ENCODE measurements around the gene FAM24B.

Gene FAM24B

DNA sequence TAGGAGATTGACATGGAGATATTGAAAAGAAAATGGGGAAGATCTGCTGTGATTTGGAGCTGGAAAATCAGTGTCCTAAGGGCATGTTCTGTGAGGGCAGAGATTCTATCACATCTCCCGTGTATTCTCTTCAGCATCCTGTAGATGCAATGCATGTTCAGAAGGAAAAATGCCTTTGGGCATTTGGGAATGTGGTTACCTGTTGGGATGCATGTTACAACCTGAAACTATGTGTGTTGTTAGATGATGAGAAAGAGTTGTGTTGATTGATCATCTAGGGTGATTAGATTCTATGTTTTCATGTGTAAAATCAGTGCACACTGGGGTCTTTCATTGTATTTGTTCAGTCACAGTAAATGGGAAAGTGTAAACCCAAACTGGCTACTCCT is 48.4 kb downstream of the FAM24B start:
- Mint-ChIP-seq H3K4me3 (no peak overlapping the region), H3K4me1 (no peaks in the 10 kb centered on the region), H3K36me3 (ENCODE audit: insufficient read depth) (peaks cover 21% of the 10 kb centered on the region), H3K27ac (ENCODE audit: low read depth) (no peak overlapping the region), H3K9me3 (no peaks in the 10 kb centered on the region), H3K27me3 (peaks cover under 1% of the 10 kb centered on the region)
- DNase-seq (ENCODE audit: low spot score in 2 of 2) (no peak), ATAC-seq (replicated peaks; ENCODE audit: extremely low read depth, poor library complexity, severe bottlenecking) (no peak)

DNA sequence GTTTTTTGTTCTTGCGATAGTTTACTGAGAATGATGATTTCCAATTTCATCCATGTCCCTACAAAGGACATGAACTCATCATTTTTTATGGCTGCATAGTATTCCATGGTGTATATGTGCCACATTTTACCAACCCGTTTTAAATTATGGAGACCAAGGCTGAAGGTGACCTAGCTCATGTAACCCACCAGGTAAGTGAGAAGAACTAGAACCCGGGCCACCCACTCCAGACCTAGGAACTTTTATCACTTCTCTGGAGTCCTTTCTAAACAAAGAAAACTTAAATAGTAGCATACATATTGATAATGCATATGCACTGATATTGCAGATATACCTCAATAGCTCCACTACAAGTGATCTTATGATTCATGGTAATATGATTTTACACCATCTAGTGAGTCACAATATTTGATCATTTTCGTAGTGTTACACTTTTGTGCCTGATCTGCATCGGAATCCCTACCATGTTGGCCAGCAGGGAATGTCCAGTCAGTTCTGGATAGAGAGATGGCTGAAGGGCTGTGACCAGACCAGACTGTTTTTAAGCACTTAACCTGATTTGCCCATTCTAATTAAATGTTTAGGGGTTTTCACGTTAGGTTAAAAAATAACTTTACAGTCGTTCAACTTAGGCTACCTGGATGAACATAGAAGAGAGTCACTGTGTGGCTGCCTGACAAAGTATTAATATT is 49.0 kb downstream of the FAM24B start:
- H3K36me3 Mint-ChIP-seq (ENCODE audit: insufficient read depth), result peaks cover 21% of the 10 kb centered on the region
- H3K4me1 Mint-ChIP-seq, result no peaks in the 10 kb centered on the region
- no peaks in the 10 kb centered on the region for H3K9me3 Mint-ChIP-seq
- no peak overlapping the region for H3K4me3 Mint-ChIP-seq
- DNase-seq (ENCODE audit: low spot score in 2 of 2) (no peak), ATAC-seq (replicated peaks; ENCODE audit: extremely low read depth, poor library complexity, severe bottlenecking) (no peak)
- peaks cover 6% of the 10 kb centered on the region for H3K27me3 Mint-ChIP-seq
- H3K27ac Mint-ChIP-seq (ENCODE audit: low read depth), result no peak overlapping the region

DNA sequence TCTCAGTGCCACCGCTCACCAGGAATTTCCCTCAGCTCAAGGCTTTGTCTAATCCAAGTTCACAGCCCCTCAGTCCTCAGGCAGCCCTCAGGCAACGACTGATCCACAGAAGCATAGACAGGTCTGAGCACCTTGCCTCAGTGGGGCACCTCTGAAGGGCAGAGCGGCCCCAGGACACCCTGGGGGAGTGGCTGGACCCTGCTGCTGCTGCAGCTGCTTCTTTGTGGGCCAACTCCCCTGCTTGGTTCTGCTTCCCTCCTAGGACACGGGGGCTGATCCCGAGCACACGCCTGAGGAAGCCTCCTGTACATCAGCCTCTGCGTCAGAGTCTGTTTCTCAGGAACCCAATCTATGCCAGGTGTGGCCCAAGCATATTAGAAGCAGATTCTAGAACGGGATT is 49.9 kb downstream of the FAM24B start:
- peaks cover 16% of the 10 kb centered on the region for H3K27me3 Mint-ChIP-seq
- no peak for ATAC-seq (replicated peaks; ENCODE audit: extremely low read depth, poor library complexity, severe bottlenecking)
- H3K9me3 Mint-ChIP-seq, result no peaks in the 10 kb centered on the region
- DNase-seq (ENCODE audit: low spot score in 2 of 2), result no peak
- peaks cover 19% of the 10 kb centered on the region for H3K36me3 Mint-ChIP-seq (ENCODE audit: insufficient read depth)
- H3K27ac Mint-ChIP-seq (ENCODE audit: low read depth), result no peak overlapping the region
- no peaks in the 10 kb centered on the region for H3K4me1 Mint-ChIP-seq
- no peak overlapping the region for H3K4me3 Mint-ChIP-seq

DNA sequence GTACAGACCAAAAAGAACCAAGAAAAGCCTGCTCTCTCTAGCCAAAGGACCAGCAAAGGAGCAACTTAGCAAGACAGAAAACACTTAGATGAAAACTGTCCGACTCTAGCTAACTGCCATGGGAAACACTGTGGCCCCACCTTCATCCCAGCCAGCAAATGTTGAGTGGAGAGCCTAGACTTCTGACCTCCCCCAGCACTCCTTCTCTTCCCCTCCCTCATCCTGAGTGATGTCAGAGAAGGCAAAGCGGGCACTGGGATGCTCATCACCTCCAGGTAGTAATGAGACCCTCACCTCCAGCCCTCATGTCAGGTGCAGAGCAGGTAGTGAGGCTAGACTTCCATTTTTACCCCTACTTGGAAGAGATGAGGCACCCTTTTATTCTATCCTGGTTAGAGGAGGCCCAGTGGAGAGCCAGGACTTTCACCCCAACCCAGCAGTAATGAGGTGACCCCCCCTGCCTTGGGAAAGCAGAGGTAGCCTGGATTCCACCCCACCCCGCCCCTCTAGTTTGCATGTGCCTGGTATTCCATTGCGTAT is 50.6 kb downstream of the FAM24B start:
- ATAC-seq (replicated peaks; ENCODE audit: extremely low read depth, poor library complexity, severe bottlenecking), result no peak
- no peaks in the 10 kb centered on the region for H3K4me1 Mint-ChIP-seq
- no peak overlapping the region for H3K27ac Mint-ChIP-seq (ENCODE audit: low read depth)

DNA sequence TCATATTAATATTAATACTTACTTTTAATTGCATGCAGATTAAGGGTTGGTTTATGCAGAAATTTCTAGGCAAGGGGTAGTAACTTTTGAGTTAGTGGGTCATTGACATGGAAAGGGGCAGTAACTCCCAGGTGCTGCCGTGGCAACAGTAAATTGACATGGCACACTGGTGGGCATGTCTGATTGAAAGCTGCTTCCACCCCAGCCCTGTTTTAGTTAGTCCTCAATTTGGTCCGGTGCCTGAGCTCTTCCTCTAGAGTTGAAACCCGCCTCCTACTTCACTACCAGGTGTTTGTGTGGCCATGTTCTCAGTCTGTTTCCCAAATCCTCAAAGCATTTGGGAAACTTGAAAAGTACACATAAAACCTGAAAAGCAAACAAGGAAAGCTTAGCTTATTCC is 52.1 kb downstream of the FAM24B start:
- DNase-seq (ENCODE audit: low spot score in 2 of 2) (no peak), ATAC-seq (replicated peaks; ENCODE audit: extremely low read depth, poor library complexity, severe bottlenecking) (no peak)
- Mint-ChIP-seq H3K27me3 (peaks cover 37% of the 10 kb centered on the region), H3K9me3 (no peaks in the 10 kb centered on the region), H3K4me1 (no peaks in the 10 kb centered on the region), H3K4me3 (no peak overlapping the region), H3K27ac (ENCODE audit: low read depth) (no peak overlapping the region), H3K36me3 (ENCODE audit: insufficient read depth) (peaks cover 11% of the 10 kb centered on the region)

More for the DNA sequence above, 50.6 kb downstream of the FAM24B start:
- no peak for DNase-seq (ENCODE audit: low spot score in 2 of 2)
- Mint-ChIP-seq H3K27me3 (peaks cover 22% of the 10 kb centered on the region), H3K9me3 (no peaks in the 10 kb centered on the region), H3K36me3 (ENCODE audit: insufficient read depth) (peaks cover 16% of the 10 kb centered on the region), H3K4me3 (no peak overlapping the region)

DNA sequence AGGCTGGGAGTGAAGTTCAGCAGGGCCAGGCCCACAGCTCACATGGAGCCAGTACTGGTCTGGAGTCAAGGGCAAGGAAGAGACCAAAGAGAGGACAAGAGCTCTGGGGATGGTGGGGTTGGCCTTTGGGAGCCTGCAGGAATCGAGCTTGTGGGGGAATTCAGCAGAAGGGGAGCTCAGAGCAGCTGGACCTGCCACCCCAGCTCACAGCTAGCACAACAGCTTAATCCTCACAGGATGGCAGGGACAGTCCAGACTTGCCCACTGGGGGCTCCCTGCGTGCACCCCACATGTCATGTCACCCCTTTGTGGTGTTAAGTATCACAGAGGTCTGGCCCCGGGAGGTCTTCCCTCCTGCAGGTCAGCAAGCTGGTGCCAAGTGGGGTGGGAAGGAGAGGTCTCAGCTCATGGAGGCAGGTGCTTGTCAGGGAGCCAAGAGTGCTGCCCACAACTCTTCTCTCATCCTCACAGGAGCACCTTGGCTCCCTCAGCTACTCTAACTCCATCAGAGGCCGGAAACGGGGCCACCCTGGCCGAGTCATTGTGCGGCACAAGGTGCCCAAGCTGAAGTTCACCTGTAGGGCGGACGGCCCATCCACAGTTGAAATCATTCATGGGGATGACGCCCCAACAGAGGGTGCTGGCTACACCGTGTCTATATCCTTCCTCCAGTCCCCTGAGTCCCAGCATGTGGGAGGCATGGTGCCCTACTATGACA is 56.2 kb downstream of the FAM24B start:
- Mint-ChIP-seq H3K4me3 (no peak overlapping the region), H3K27ac (ENCODE audit: low read depth) (no peak overlapping the region), H3K36me3 (ENCODE audit: insufficient read depth) (no peaks in the 10 kb centered on the region), H3K4me1 (no peaks in the 10 kb centered on the region), H3K27me3 (peaks cover 77% of the 10 kb centered on the region), H3K9me3 (no peaks in the 10 kb centered on the region)
- no peak for DNase-seq (ENCODE audit: low spot score in 2 of 2)
- ATAC-seq (replicated peaks; ENCODE audit: extremely low read depth, poor library complexity, severe bottlenecking), result no peak

DNA sequence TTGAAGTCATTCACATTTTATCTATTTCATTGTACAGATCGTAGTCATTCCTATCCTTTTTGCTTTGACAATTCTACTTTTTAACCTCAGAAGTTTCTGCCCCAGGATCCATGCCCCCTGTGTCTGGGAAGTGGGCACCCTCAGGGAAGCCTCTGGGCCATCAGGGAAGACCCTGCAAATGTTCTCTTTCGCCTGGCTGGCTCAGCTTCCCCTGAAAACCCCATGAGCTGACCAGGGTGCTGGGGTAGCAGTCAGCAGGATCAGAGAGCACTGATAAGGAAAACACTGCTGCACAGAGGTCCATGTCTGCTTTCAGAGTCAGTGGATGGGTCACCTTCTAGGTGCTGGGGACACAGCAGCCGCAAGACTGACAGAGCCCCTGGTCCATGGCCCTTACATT is 57.6 kb downstream of the FAM24B start:
- no peak overlapping the region for H3K27ac Mint-ChIP-seq (ENCODE audit: low read depth)
- ATAC-seq (replicated peaks; ENCODE audit: extremely low read depth, poor library complexity, severe bottlenecking), result no peak
- H3K27me3 Mint-ChIP-seq, result peaks cover 90% of the 10 kb centered on the region

DNA sequence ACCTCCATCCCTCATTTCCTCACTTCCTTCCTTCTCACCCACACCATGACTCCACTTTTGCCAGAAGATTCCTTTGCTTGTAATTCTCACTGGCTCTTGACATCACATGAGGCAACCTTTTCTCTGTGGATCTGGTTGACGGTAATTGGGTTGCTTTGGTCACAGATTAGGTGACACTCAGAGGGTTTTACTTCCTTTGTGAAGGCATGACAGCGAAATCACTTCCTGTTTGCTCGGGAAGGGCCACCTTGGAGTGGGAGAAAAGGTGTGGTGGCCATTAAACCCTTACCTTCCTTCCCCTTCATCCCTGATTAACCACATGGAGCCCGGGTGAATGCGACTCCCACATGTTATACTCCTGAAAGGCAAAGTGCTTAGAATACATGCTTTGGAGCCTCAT is 63.9 kb downstream of the FAM24B start:
- Mint-ChIP-seq H3K27ac (ENCODE audit: low read depth) (no peak overlapping the region), H3K9me3 (no peaks in the 10 kb centered on the region), H3K4me3 (no peak overlapping the region), H3K4me1 (no peaks in the 10 kb centered on the region), H3K27me3 (peaks cover 64% of the 10 kb centered on the region), H3K36me3 (ENCODE audit: insufficient read depth) (no peaks in the 10 kb centered on the region)
- DNase-seq (ENCODE audit: low spot score in 2 of 2) (no peak), ATAC-seq (replicated peaks; ENCODE audit: extremely low read depth, poor library complexity, severe bottlenecking) (no peak)

More for the DNA sequence above, 57.6 kb downstream of the FAM24B start:
- H3K36me3 Mint-ChIP-seq (ENCODE audit: insufficient read depth), result no peaks in the 10 kb centered on the region
- no peaks in the 10 kb centered on the region for H3K4me1 Mint-ChIP-seq
- DNase-seq (ENCODE audit: low spot score in 2 of 2), result no peak
- no peaks in the 10 kb centered on the region for H3K9me3 Mint-ChIP-seq
- H3K4me3 Mint-ChIP-seq, result no peak overlapping the region

DNA sequence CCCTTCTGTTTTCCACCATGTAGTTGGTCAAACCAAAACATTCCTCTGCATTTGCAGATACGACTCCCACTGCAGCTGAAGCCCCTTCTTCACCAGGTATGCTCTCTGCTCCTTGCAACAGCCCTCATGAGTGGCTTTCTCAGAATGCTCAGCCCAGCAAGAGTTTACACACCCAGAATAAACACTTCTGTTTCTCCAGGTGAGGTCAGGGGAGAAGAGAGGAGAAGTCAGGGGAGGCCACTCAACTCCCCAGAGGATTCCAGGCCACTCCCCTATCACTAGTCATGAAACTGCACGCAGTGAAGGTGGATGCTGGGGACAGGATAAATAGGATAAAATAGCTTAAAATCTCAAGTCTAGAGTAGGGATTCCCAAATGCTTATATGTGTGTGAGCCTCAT is 64.9 kb downstream of the FAM24B start:
- Mint-ChIP-seq H3K4me1 (no peaks in the 10 kb centered on the region), H3K27ac (ENCODE audit: low read depth) (no peak overlapping the region), H3K27me3 (peaks cover 54% of the 10 kb centered on the region), H3K36me3 (ENCODE audit: insufficient read depth) (no peaks in the 10 kb centered on the region), H3K9me3 (no peaks in the 10 kb centered on the region), H3K4me3 (no peak overlapping the region)
- DNase-seq (ENCODE audit: low spot score in 2 of 2) (no peak), ATAC-seq (replicated peaks; ENCODE audit: extremely low read depth, poor library complexity, severe bottlenecking) (no peak)

DNA sequence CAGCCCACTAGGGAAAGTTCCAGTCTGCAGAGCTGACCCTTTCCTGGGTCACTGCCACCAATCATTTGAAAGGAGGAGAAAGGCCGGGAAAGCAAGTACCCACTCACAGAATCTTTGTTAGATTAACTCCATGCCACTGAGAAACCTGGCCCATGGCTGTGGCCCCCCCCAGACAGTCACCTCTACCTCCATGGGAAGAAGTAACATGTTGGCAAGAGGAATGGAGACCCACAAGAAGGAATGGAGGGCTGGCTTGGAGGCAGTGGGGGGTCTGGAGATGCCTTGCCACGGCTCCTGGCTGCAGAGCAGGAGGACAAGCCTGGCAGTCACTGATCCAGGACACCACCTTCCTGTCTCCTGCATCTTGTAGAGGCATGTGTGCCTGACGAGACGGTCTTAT is 66.6 kb downstream of the FAM24B start:
- peaks cover 38% of the 10 kb centered on the region for H3K27me3 Mint-ChIP-seq
- DNase-seq (ENCODE audit: low spot score in 2 of 2) (no peak), ATAC-seq (replicated peaks; ENCODE audit: extremely low read depth, poor library complexity, severe bottlenecking) (no peak)
- no peaks in the 10 kb centered on the region for H3K4me1 Mint-ChIP-seq
- no peak overlapping the region for H3K4me3 Mint-ChIP-seq
- H3K9me3 Mint-ChIP-seq, result no peaks in the 10 kb centered on the region
- H3K36me3 Mint-ChIP-seq (ENCODE audit: insufficient read depth), result no peaks in the 10 kb centered on the region
- no peak overlapping the region for H3K27ac Mint-ChIP-seq (ENCODE audit: low read depth)

DNA sequence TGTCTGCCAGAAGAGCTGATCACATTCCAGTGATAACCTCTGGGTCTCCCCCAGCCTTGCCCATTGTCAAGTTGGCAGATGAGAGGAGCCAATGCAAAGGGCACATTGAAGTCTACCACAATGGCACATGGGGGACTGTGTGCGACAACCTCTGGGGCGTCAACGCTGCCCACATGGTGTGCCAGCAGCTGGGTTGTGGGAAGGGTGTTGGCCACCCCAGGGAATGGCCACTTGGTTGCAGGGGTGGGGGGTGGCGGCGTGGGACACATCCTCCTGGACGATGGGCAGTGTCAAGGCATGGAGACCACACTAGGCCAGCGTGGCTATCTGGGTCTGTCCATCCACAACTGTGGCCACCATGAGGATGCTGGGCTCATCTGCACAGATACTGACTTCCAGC is 77.1 kb downstream of the FAM24B start:
- ATAC-seq (replicated peaks; ENCODE audit: extremely low read depth, poor library complexity, severe bottlenecking) (no peak), DNase-seq (ENCODE audit: low spot score in 2 of 2) (no peak)
- Mint-ChIP-seq H3K27ac (ENCODE audit: low read depth) (no peak overlapping the region), H3K9me3 (no peaks in the 10 kb centered on the region), H3K4me3 (no peak overlapping the region), H3K27me3 (peaks cover 12% of the 10 kb centered on the region), H3K4me1 (no peaks in the 10 kb centered on the region), H3K36me3 (ENCODE audit: insufficient read depth) (no peaks in the 10 kb centered on the region)

Data from central memory CD8-positive, alpha-beta T cell (primary cell).